ENCODE results near the gene KIRREL1.

GRCh38 chr1:157975228-157975950 is 18.1 kb upstream of the KIRREL1 start:
- TF ChIP-seq CTCF (IDR thresholded peaks at IDR 0.05; ENCODE audit: low read length): no peak
- TF ChIP-seq EZH2 (IDR thresholded peaks at IDR 0.05; ENCODE audit: borderline replicate concordance, low read length): no peak
